Mesenchymal stem cell (in vitro differentiated cells and primary cell): ENCODE results near the gene NAGS.

Experiments
- DNase-seq: peaks from one replicate; pipeline ENCODE4 v3.0.0-alpha.2; 2013
- H2AFZ ChIP-seq: one replicate; pipeline ENCODE4 v1.6.1; 2013; ENCODE audit warnings: low read depth, mild to moderate bottlenecking, control low read depth, inconsistent platforms, low read length, moderate library complexity
- H2AK5ac ChIP-seq: 2 replicates; pipeline ENCODE4 v1.6.1; 2013; ENCODE audit warnings: low read length, moderate library complexity, mild to moderate bottlenecking, inconsistent platforms; ENCODE audit not compliant: severe bottlenecking
- H2BK120ac ChIP-seq: one replicate; pipeline ENCODE4 v1.6.1; 2013; ENCODE audit warnings: low read depth, mild to moderate bottlenecking, inconsistent platforms, low read length, moderate library complexity
- H2BK12ac ChIP-seq, 2 experiments: one replicate each; pipeline ENCODE4 v1.6.1; 2013; ENCODE audit warnings: inconsistent platforms in 2 of 2, low read length in 2 of 2, mild to moderate bottlenecking in 2 of 2, moderate library complexity in 2 of 2, control low read depth in 1 of 2
- H2BK15ac ChIP-seq: one replicate; pipeline ENCODE4 v1.6.1; 2013; ENCODE audit warnings: mild to moderate bottlenecking, low read depth, inconsistent platforms; ENCODE audit not compliant: poor library complexity, severe bottlenecking
- H2BK5ac ChIP-seq: 2 replicates; pipeline ENCODE4 v1.6.1; 2013; ENCODE audit warnings: low read depth, mild to moderate bottlenecking, low read length, control low read depth, inconsistent platforms; ENCODE audit not compliant: poor library complexity, severe bottlenecking
- H3K14ac ChIP-seq, 2 experiments: one replicate each; pipeline ENCODE4 v1.6.1; 2013; ENCODE audit warnings: inconsistent platforms in 2 of 2, low read length in 2 of 2, control low read depth in 1 of 2, mild to moderate bottlenecking in 1 of 2, moderate library complexity in 1 of 2
- H3K18ac ChIP-seq, 2 experiments: one replicate each; pipeline ENCODE4 v1.6.1; 2013; ENCODE audit warnings: inconsistent platforms in 2 of 2, low read length in 2 of 2, control low read depth in 1 of 2, low read depth in 1 of 2, mild to moderate bottlenecking in 1 of 2
- H3K23ac ChIP-seq, 2 experiments: one replicate each; pipeline ENCODE4 v1.6.1; 2013; ENCODE audit warnings: inconsistent platforms in 2 of 2, low read length in 2 of 2, mild to moderate bottlenecking in 2 of 2, moderate library complexity in 2 of 2, control low read depth in 1 of 2
- H3K27ac ChIP-seq: 2 replicates; pipeline ENCODE4 v1.5.1; 2013; ENCODE audit warnings: mild to moderate bottlenecking, moderate library complexity, low read length, control low read depth, inconsistent platforms; ENCODE audit not compliant: poor library complexity, severe bottlenecking
- H3K27me3 ChIP-seq, 2 experiments: 2 replicates each; pipeline versions ENCODE4 v1.6.1 to v1.7.0; 2013; ENCODE audit warnings: low read length in 2 of 2, mild to moderate bottlenecking in 2 of 2, moderate library complexity in 2 of 2, control low read depth in 1 of 2, inconsistent platforms in 1 of 2; ENCODE audit not compliant: control insufficient read depth in 1 of 2, insufficient read depth in 1 of 2
- H3K36me3 ChIP-seq, 2 experiments: 2 replicates each; pipeline versions ENCODE4 v1.6.1 to v1.7.0; 2013; ENCODE audit warnings: low read length in 2 of 2, control low read depth in 1 of 2, inconsistent platforms in 1 of 2, low read depth in 1 of 2, mild to moderate bottlenecking in 1 of 2; ENCODE audit not compliant: insufficient read depth in 2 of 2, control insufficient read depth in 1 of 2
- H3K4ac ChIP-seq, 2 experiments: one replicate each; pipeline ENCODE4 v1.6.1; 2013; ENCODE audit warnings: inconsistent platforms in 2 of 2, low read length in 2 of 2, mild to moderate bottlenecking in 2 of 2, moderate library complexity in 2 of 2, control low read depth in 1 of 2, low read depth in 1 of 2
- H3K4me1 ChIP-seq: 2 replicates; pipeline ENCODE4 v1.6.1; 2013; ENCODE audit warnings: low read depth, low read length, control low read depth; ENCODE audit not compliant: control insufficient read depth, insufficient read depth
- H3K4me2 ChIP-seq: 2 replicates; pipeline ENCODE4 v1.6.1; 2013; ENCODE audit warnings: low read length, mild to moderate bottlenecking, inconsistent platforms; ENCODE audit not compliant: poor library complexity, severe bottlenecking
- H3K4me3 ChIP-seq, 2 experiments: 2 replicates each; pipeline versions ENCODE4 v1.5.1 to v1.7.0; 2013; ENCODE audit warnings: low read length in 2 of 2, mild to moderate bottlenecking in 2 of 2, control low read depth in 1 of 2, low read depth in 1 of 2; ENCODE audit not compliant: insufficient read depth in 1 of 2
- H3K79me1 ChIP-seq: replicated peaks from 2 replicates; pipeline ENCODE4 v1.6.1; 2013; ENCODE audit warnings: mild to moderate bottlenecking, control low read depth, low read length, inconsistent platforms; ENCODE audit not compliant: poor library complexity, severe bottlenecking
- H3K9ac ChIP-seq: 2 replicates; pipeline ENCODE4 v1.7.0; 2013; ENCODE audit warnings: mild to moderate bottlenecking, low read length, moderate library complexity
- H3K9me3 ChIP-seq: 2 replicates; pipeline ENCODE4 v1.7.0; 2013; ENCODE audit warnings: mild to moderate bottlenecking, low read length; ENCODE audit not compliant: control insufficient read depth
- H4K8ac ChIP-seq: one replicate; pipeline ENCODE4 v1.6.1; 2013; ENCODE audit warnings: inconsistent platforms, mild to moderate bottlenecking, low read length, moderate library complexity
- H4K91ac ChIP-seq: one replicate; pipeline ENCODE4 v1.6.1; 2013; ENCODE audit warnings: mild to moderate bottlenecking, low read length, inconsistent platforms
- WGBS: methylation state at CpG from one replicate; pipeline ENCODE4 v1.1.7; 2013; ENCODE audit warnings: mixed read lengths; 5-methylcytosine and 5-hydroxymethylcytosine counted together

NAGS gene

DNA sequence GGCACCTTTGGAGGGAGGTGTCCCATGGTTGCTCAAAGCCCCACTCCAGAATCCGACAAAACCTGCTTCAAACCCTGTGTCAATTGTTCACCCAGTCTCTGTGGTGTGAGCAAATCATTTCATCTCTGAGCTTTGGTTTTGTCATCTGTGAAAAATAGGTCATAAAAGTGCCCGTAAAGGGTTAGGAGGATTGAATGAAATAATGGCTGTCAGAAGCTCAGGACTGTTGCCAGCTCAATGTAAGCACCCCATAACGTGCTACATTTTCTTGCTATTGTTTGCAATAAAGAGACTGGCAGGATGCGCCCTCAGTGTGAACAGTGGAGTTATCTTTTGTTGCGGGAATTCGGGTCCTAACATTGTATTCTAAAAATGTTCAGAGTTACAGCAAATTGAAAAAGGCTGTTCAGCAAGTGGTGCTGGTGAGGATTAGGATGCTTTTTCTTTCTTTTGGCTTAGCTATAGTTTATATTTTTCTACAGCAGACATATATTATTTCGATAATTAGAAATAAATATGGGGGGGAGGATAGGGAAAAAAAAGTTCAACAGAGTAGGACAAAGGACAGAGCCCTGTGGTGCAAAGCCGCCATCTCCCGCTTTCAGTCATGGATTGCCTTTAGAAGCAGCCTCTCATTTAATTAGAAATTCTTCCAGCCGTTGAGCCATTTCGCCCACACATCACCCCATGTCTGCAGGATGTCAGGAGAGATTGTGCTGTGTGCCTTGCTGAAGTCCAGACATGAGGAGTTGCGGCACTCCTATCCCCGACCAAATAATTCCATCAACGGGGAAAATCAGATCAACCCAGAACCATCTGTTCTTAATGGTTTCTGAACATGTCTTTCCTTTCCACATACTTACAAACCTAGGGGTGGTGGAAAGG is 29.8 kb upstream of the NAGS start:
- no peak overlapping the region for H2BK5ac ChIP-seq
- no peak overlapping the region for H2AFZ ChIP-seq
- H3K14ac ChIP-seq = no peak overlapping the region
- H3K79me1 ChIP-seq = no peaks in the 10 kb centered on the region
- no peaks in the 10 kb centered on the region for H3K4me1 ChIP-seq
- no peak for DNase-seq
- H3K27ac ChIP-seq = no peak overlapping the region
- peaks cover 39 to 43% of the 10 kb centered on the region in 2 experiments for H3K27me3 ChIP-seq
- no peak overlapping the region for H3K23ac ChIP-seq
- H3K9me3 ChIP-seq = no peaks in the 10 kb centered on the region
- H2AK5ac ChIP-seq = no peak overlapping the region
- no peak overlapping the region for H3K4me3 ChIP-seq
- H4K91ac ChIP-seq = no peak overlapping the region
- no peak overlapping the region for H4K8ac ChIP-seq
- no peak overlapping the region for H3K4ac ChIP-seq
- H2BK12ac ChIP-seq = no peak overlapping the region
- H2BK15ac ChIP-seq = no peak overlapping the region
- H3K4me2 ChIP-seq = no peak overlapping the region
- no peak overlapping the region for H3K9ac ChIP-seq
- no peak overlapping the region for H3K18ac ChIP-seq
- H3K36me3 ChIP-seq = no peaks in the 10 kb centered on the region
- H2BK120ac ChIP-seq = no peak overlapping the region
- WGBS = 78% methylated on average over 10 of the region's 14 CpGs

DNA sequence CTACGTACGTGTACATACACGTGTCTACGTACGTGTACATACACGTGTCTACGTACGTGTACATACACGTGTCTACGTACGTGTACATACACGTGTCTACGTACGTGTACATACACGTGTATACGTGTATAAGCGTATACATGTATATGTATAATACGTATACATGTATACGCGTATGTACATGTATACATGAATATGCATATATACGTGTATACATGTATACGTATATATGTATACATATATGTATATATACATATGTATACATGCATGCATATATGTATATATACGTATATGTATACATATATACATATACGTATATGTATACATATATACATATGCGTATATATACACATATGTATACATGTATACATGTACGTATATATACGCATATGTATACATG is 28.5 kb upstream of the NAGS start:
- peaks cover 35 to 45% of the 10 kb centered on the region in 2 experiments for H3K27me3 ChIP-seq
- H3K18ac ChIP-seq = no peak overlapping the region
- no peak overlapping the region for H2BK5ac ChIP-seq
- no peak overlapping the region for H2BK120ac ChIP-seq
- no peak for DNase-seq
- no peak overlapping the region for H2BK12ac ChIP-seq
- 85% methylated on average over 9 of the region's 27 CpGs for WGBS
- H3K4ac ChIP-seq = no peak overlapping the region
- H2AFZ ChIP-seq = no peak overlapping the region
- no peak overlapping the region for H3K9ac ChIP-seq
- no peaks in the 10 kb centered on the region for H3K9me3 ChIP-seq
- H2BK15ac ChIP-seq = no peak overlapping the region
- H3K27ac ChIP-seq = no peak overlapping the region
- no peak overlapping the region for H2AK5ac ChIP-seq
- no peak overlapping the region for H3K14ac ChIP-seq
- H3K23ac ChIP-seq = no peak overlapping the region
- no peak overlapping the region for H3K4me3 ChIP-seq
- no peak overlapping the region for H4K8ac ChIP-seq
- no peaks in the 10 kb centered on the region for H3K79me1 ChIP-seq
- no peaks in the 10 kb centered on the region for H3K36me3 ChIP-seq
- no peak overlapping the region for H4K91ac ChIP-seq
- H3K4me1 ChIP-seq = no peaks in the 10 kb centered on the region
- H3K4me2 ChIP-seq = no peak overlapping the region

DNA sequence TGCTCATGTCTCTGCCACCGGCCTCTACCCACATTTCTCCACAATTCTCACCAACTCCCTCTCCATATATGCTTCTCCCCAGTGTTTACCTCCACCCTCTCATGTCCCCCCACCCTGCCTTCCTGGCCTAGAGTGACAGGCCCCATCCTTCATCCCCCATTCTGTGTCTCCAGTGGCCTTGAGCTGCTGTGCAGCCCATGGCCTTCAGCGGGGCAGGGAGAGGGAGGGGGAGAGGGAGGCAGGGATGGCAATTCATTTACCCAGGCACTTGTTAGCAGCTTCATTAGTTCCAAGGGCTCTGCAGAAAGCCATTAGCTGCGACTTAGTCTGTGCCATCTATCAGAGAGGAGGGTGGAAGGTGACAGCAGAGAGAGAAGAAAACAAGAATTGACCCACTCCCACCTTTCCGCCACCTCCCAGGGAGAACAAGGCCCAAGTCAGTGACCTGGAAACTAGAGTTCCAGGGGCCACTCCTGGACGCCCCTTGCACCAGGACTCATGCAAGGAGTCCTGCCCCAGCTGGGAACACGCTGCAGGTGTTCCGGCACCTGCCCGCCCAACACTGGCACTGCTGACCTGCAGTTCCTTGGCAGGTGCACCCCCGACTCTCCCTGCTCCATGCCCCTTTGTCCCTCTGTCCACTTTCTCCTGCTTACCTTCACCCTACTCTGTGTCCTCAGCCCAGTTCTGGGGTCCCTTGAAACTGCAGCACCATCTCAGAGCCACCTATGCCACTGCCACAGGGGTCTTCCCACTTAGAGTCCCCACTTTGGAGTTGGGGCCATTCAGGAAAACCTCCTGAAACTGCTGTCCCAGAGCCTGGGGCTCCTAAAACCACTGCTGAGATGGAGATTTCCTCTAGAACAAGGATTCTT is 27.2 kb upstream of the NAGS start:
- WGBS = 63% methylated on average over 8 of the region's 9 CpGs
- Histone ChIP-seq H3K4me1 (no peaks in the 10 kb centered on the region), H3K27me3 (peaks cover 37 to 52% of the 10 kb centered on the region in 2 experiments)

GRCh38 chr17:43978078-43978477 is 26.3 kb upstream of the NAGS start:
- H3K36me3 ChIP-seq = no peaks in the 10 kb centered on the region

More for the DNA sequence above, 27.2 kb upstream of the NAGS start:
- Histone ChIP-seq H3K4me3 (no peak overlapping the region), H2AFZ (no peak overlapping the region), H3K9ac (no peak overlapping the region), H3K36me3 (no peaks in the 10 kb centered on the region), H3K79me1 (no peaks in the 10 kb centered on the region), H2BK5ac (no peak overlapping the region), H3K27ac (no peak overlapping the region), H3K9me3 (no peaks in the 10 kb centered on the region), H3K23ac (no peak overlapping the region), H3K18ac (no peak overlapping the region), H3K14ac (no peak overlapping the region), H2BK15ac (no peak overlapping the region), H3K4ac (no peak overlapping the region), H4K91ac (no peak overlapping the region), H3K4me2 (no peak overlapping the region), H2BK12ac (no peak overlapping the region), H2AK5ac (no peak overlapping the region), H4K8ac (no peak overlapping the region), H2BK120ac (no peak overlapping the region)
- DNase-seq = no peak

More at GRCh38 chr17:43978078-43978477, 26.3 kb upstream of the NAGS start:
- Histone ChIP-seq H3K4me1 (no peaks in the 10 kb centered on the region), H2AFZ (no peak overlapping the region), H3K18ac (no peak overlapping the region), H3K4me2 (no peak overlapping the region), H3K4ac (no peak overlapping the region), H2BK15ac (no peak overlapping the region), H3K14ac (no peak overlapping the region), H3K27ac (no peak overlapping the region), H2AK5ac (no peak overlapping the region), H4K8ac (no peak overlapping the region), H3K9me3 (no peaks in the 10 kb centered on the region), H3K27me3 (peaks cover 44 to 61% of the 10 kb centered on the region in 2 experiments), H2BK12ac (no peak overlapping the region), H3K4me3 (no peak overlapping the region), H4K91ac (no peak overlapping the region), H2BK5ac (no peak overlapping the region), H3K9ac (no peak overlapping the region), H2BK120ac (no peak overlapping the region), H3K79me1 (no peaks in the 10 kb centered on the region), H3K23ac (no peak overlapping the region)
- DNase-seq = no peak
- WGBS = 91% methylated on average over 1 of the region's 2 CpGs
